Measurements from ENCODE around the gene PPIE. TPM values are rescaled to one million over a fixed set of nuclear protein-coding genes. Genes with fewer than 3 reads are reported as not detected.

The PPIE gene
- total RNA-seq, 1 experiment from 2014 or later, result 42.5 TPM

DNA sequence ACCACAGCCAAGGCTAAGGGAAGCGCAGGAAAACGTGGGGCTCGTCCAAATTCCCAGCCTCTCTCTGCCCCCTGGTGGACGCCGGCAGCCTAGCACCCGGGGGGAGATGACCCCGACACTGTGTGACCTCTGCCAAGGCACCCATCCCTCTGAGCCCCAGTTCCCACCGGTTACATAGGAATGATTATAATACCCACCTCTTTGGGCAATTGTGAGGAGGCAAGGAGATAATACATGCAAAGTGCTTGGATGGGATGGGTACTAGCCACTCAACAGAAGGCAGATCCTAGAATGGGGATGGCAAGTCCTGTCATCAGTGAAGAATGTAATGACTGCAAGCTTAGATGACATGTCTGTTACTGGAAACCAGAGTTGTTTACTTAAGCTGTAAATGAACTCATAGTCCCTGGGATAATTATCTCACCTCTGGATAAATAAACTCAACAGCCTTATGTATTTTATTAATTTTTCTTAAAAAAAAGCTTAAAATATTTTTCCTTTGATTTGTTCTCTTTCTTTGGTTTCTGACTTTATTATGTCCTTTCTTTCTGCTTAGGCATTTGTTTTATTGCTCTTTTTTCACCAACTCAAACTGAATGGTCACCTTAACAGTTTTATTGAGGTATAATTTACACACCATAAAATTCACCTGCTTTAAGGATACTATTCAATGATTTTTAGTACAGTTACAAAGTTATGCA, 61.2 kb downstream of the PPIE start:
- ATAC-seq (peak; percentile 92), DNase-seq (ENCODE audit: low spot score) (peak; percentile 88)
- peaks cover 21% of the 10 kb centered on the region for H3K27me3 Mint-ChIP-seq (ENCODE audit: low read depth)
- peaks cover 3% of the 10 kb centered on the region for H3K9me3 Mint-ChIP-seq
- TF ChIP-seq, protein P1, sequence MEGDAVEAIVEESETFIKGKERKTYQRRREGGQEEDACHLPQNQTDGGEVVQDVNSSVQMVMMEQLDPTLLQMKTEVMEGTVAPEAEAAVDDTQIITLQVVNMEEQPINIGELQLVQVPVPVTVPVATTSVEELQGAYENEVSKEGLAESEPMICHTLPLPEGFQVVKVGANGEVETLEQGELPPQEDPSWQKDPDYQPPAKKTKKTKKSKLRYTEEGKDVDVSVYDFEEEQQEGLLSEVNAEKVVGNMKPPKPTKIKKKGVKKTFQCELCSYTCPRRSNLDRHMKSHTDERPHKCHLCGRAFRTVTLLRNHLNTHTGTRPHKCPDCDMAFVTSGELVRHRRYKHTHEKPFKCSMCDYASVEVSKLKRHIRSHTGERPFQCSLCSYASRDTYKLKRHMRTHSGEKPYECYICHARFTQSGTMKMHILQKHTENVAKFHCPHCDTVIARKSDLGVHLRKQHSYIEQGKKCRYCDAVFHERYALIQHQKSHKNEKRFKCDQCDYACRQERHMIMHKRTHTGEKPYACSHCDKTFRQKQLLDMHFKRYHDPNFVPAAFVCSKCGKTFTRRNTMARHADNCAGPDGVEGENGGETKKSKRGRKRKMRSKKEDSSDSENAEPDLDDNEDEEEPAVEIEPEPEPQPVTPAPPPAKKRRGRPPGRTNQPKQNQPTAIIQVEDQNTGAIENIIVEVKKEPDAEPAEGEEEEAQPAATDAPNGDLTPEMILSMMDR (IDR thresholded peaks at IDR 0.05), result peak; percentile 87
- TF ChIP-seq, protein P2, sequence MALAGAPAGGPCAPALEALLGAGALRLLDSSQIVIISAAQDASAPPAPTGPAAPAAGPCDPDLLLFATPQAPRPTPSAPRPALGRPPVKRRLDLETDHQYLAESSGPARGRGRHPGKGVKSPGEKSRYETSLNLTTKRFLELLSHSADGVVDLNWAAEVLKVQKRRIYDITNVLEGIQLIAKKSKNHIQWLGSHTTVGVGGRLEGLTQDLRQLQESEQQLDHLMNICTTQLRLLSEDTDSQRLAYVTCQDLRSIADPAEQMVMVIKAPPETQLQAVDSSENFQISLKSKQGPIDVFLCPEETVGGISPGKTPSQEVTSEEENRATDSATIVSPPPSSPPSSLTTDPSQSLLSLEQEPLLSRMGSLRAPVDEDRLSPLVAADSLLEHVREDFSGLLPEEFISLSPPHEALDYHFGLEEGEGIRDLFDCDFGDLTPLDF (CRISPR knock-in tag; IDR thresholded peaks at IDR 0.05), result no peak
- peaks cover 9% of the 10 kb centered on the region for H3K4me1 Mint-ChIP-seq
- H3K27ac Mint-ChIP-seq, result no peak overlapping the region
- ChIA-PET CTCF (interaction anchor here (0.5 to 3.4 kb wide), 15 partner anchors 10 to 218 kb away, joined by 3 to 17 read pairs (median 6); partner anchors contain the start of genes BMP8B, NT5C1A and PPIE), POLR2A (no interaction called here)
- no peak overlapping the region for H3K4me3 Mint-ChIP-seq
- 0 out of 2 replicates have a peak, but pooled peaks cover under 1% of the 10 kb centered on the region for H3K36me3 Mint-ChIP-seq

GRCh38 chr1:39800471-39800835, 61.8 kb downstream of the PPIE start:
- Mint-ChIP-seq H3K9me3 (peaks cover 6% of the 10 kb centered on the region), H3K36me3 (0 out of 2 replicates have a peak, but pooled peaks cover 2% of the 10 kb centered on the region), H3K27ac (no peak overlapping the region), H3K27me3 (ENCODE audit: low read depth) (peaks cover 21% of the 10 kb centered on the region), H3K4me1 (peaks cover 9% of the 10 kb centered on the region), H3K4me3 (no peak overlapping the region)
- TF ChIP-seq NR1H2 (CRISPR knock-in tag; IDR thresholded peaks at IDR 0.05) (no peak), MXD4 (CRISPR knock-in tag; IDR thresholded peaks at IDR 0.05; ENCODE audit: borderline replicate concordance) (no peak), OVOL2 (CRISPR knock-in tag; IDR thresholded peaks at IDR 0.05; ENCODE audit: borderline replicate concordance) (no peak), SOX15 (CRISPR knock-in tag; IDR thresholded peaks at IDR 0.05) (no peak), ZNF121 (CRISPR knock-in tag; IDR thresholded peaks at IDR 0.05) (no peak)
- ChIA-PET CTCF (interaction anchor here (0.5 to 3.4 kb wide), 10 partner anchors 12 to 219 kb away, joined by 3 to 17 read pairs (median 5); partner anchors contain the start of genes BMP8B and NT5C1A), POLR2A (no interaction called here)
- ATAC-seq (no peak), DNase-seq (ENCODE audit: low spot score) (no peak)

GRCh38 chr1:39802496-39803260, 64.0 kb downstream of the PPIE start:
- H3K4me3 Mint-ChIP-seq, result no peak overlapping the region
- ATAC-seq (no peak), DNase-seq (ENCODE audit: low spot score) (no peak)
- H3K27me3 Mint-ChIP-seq (ENCODE audit: low read depth), result peaks cover 26% of the 10 kb centered on the region
- POLR2A ChIA-PET, result no interaction called here
- TF ChIP-seq ZNF512 (CRISPR knock-in tag; IDR thresholded peaks at IDR 0.05; ENCODE audit: borderline replicate concordance), result no peak
- TF ChIP-seq GTF2I (CRISPR knock-in tag; conservative IDR thresholded peaks at IDR 0.05), result no peak
- TF ChIP-seq, protein P1 (IDR thresholded peaks at IDR 0.05), result no peak
- TF ChIP-seq CBFB (CRISPR knock-in tag; IDR thresholded peaks at IDR 0.05; ENCODE audit: low read depth), result no peak
- no peak for TF ChIP-seq ESRRA (CRISPR knock-in tag; IDR thresholded peaks at IDR 0.05; ENCODE audit: borderline replicate concordance)
- TF ChIP-seq SOX15 (CRISPR knock-in tag; IDR thresholded peaks at IDR 0.05), result no peak
- TF ChIP-seq E2F5 (CRISPR knock-in tag; IDR thresholded peaks at IDR 0.05), result no peak
- TF ChIP-seq, protein P2 (CRISPR knock-in tag; IDR thresholded peaks at IDR 0.05), result no peak
- no peak for TF ChIP-seq NFE2L1 (CRISPR knock-in tag; IDR thresholded peaks at IDR 0.05)
- TF ChIP-seq, protein P3, sequence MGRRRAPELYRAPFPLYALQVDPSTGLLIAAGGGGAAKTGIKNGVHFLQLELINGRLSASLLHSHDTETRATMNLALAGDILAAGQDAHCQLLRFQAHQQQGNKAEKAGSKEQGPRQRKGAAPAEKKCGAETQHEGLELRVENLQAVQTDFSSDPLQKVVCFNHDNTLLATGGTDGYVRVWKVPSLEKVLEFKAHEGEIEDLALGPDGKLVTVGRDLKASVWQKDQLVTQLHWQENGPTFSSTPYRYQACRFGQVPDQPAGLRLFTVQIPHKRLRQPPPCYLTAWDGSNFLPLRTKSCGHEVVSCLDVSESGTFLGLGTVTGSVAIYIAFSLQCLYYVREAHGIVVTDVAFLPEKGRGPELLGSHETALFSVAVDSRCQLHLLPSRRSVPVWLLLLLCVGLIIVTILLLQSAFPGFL (CRISPR knock-in tag; IDR thresholded peaks at IDR 0.05; ENCODE audit: borderline replicate concordance), result no peak
- no peak for TF ChIP-seq KAT7 (CRISPR knock-in tag; IDR thresholded peaks at IDR 0.05; ENCODE audit: borderline replicate concordance)
- no peak for TF ChIP-seq ETV6 (CRISPR knock-in tag; IDR thresholded peaks at IDR 0.05)
- TF ChIP-seq CREM (CRISPR knock-in tag; IDR thresholded peaks at IDR 0.05), result no peak
- CTCF ChIA-PET, result interaction anchor here (0.7 to 1.2 kb wide), 4 partner anchors 57 to 101 kb away, joined by 3 read pairs; no protein-coding TSS in a partner anchor
- H3K9me3 Mint-ChIP-seq, result peaks cover 12% of the 10 kb centered on the region
- H3K27ac Mint-ChIP-seq, result no peak overlapping the region
- peaks cover 9% of the 10 kb centered on the region for H3K4me1 Mint-ChIP-seq
- H3K36me3 Mint-ChIP-seq, result peaks cover 8% of the 10 kb centered on the region; the same call in 1 of the 2 replicates
